ES-I3 (cell line): Measurements from ENCODE around the gene SELENOM.
A peak's percentile ranks its signal among the peaks of the same experiment; 100 is the strongest.
"Not testable (repeated sequence)": the region's sequence is repeated elsewhere in the genome, so short reads cannot be mapped to it uniquely, and the experiment has no call there.

Source experiments
- H3K36me3 ChIP-seq: 2 replicates; pipeline ENCODE4 v1.6.1; 2013; ENCODE audit warnings: mild to moderate bottlenecking, low read length, control low read depth, moderate library complexity; ENCODE audit not compliant: insufficient read depth
- H3K4me1 ChIP-seq: 2 replicates; pipeline ENCODE4 v1.6.1; 2013; ENCODE audit warnings: mild to moderate bottlenecking, control low read depth, low read length; ENCODE audit not compliant: insufficient read depth
- H3K9ac ChIP-seq: 2 replicates; pipeline ENCODE4 v1.6.1; 2013; ENCODE audit warnings: low read depth, mild to moderate bottlenecking, low read length, moderate library complexity
- H3K9me3 ChIP-seq: 2 replicates; pipeline ENCODE4 v1.6.1; 2013; ENCODE audit warnings: mild to moderate bottlenecking, low read length, moderate library complexity; ENCODE audit not compliant: control insufficient read depth, insufficient read depth

Gene SELENOM

GRCh38 chr22:31077681-31078080, 29.7 kb downstream of the SELENOM start:
- no peaks in the 10 kb centered on the region for H3K36me3 ChIP-seq
- no peak overlapping the region for H3K9ac ChIP-seq
- H3K4me1 ChIP-seq: peaks cover 5% of the 10 kb centered on the region
- H3K9me3 ChIP-seq: no peaks in the 10 kb centered on the region

GRCh38 chr22:31075961-31076360, 31.4 kb downstream of the SELENOM start:
- no peaks in the 10 kb centered on the region for H3K9me3 ChIP-seq
- no peak overlapping the region for H3K9ac ChIP-seq
- no peaks in the 10 kb centered on the region; the same call in 1 of the 2 replicates for H3K4me1 ChIP-seq

GRCh38 chr22:31073545-31074145, 33.7 kb downstream of the SELENOM start:
- not testable (repeated sequence) for H3K36me3 ChIP-seq, H3K4me1 ChIP-seq, H3K9me3 ChIP-seq, H3K9ac ChIP-seq

More at GRCh38 chr22:31075961-31076360, 31.4 kb downstream of the SELENOM start:
- no peaks in the 10 kb centered on the region for H3K36me3 ChIP-seq

- not testable (repeated sequence) for H3K36me3 ChIP-seq, H3K4me1 ChIP-seq, H3K9ac ChIP-seq, H3K9me3 ChIP-seq
Observed at GRCh38 chr22:31073125-31073524, 34.2 kb downstream of the SELENOM start.

- not testable (repeated sequence) for H3K4me1 ChIP-seq, H3K36me3 ChIP-seq, H3K9ac ChIP-seq, H3K9me3 ChIP-seq
Observed at GRCh38 chr22:31069691-31070314, 37.6 kb downstream of the SELENOM start.

- H3K36me3 ChIP-seq: no peaks in the 10 kb centered on the region
- H3K9ac ChIP-seq: no peak overlapping the region
- H3K4me1 ChIP-seq: no peaks in the 10 kb centered on the region; the same call in 1 of the 2 replicates
- no peaks in the 10 kb centered on the region for H3K9me3 ChIP-seq
Observed at GRCh38 chr22:31068970-31069369, 38.4 kb downstream of the SELENOM start.

- H3K9ac ChIP-seq: peak overlapping the region; percentile 16; the same call in 1 of the 2 replicates
- no peaks in the 10 kb centered on the region for H3K36me3 ChIP-seq
- H3K4me1 ChIP-seq: no peaks in the 10 kb centered on the region; the same call in 1 of the 2 replicates
- H3K9me3 ChIP-seq: no peaks in the 10 kb centered on the region
Observed at GRCh38 chr22:31064369-31064768, 43.0 kb downstream of the SELENOM start.

- no peaks in the 10 kb centered on the region for H3K4me1 ChIP-seq
- no peak overlapping the region for H3K9ac ChIP-seq
- H3K36me3 ChIP-seq: no peaks in the 10 kb centered on the region
- no peaks in the 10 kb centered on the region for H3K9me3 ChIP-seq
Observed at GRCh38 chr22:31062566-31063230, 44.7 kb downstream of the SELENOM start.

GRCh38 chr22:31059663-31060062, 47.7 kb downstream of the SELENOM start:
- H3K9ac ChIP-seq, H3K9me3 ChIP-seq, H3K36me3 ChIP-seq: not testable (repeated sequence)
- H3K4me1 ChIP-seq: peaks cover 14% of the 10 kb centered on the region; the same call in 1 of the 2 replicates

- Histone ChIP-seq H3K9ac (no peak overlapping the region), H3K9me3 (no peaks in the 10 kb centered on the region), H3K36me3 (no peaks in the 10 kb centered on the region), H3K4me1 (peaks cover 14% of the 10 kb centered on the region; the same call in 1 of the 2 replicates)
Observed at GRCh38 chr22:31056986-31057599, 50.3 kb downstream of the SELENOM start.

- Histone ChIP-seq H3K4me1 (peaks cover 14% of the 10 kb centered on the region; the same call in 1 of the 2 replicates), H3K9ac (no peak overlapping the region)
Observed at GRCh38 chr22:31055635-31056159, 51.7 kb downstream of the SELENOM start.

GRCh38 chr22:31055117-31055634, 52.2 kb downstream of the SELENOM start:
- Histone ChIP-seq H3K9ac (no peak overlapping the region), H3K9me3 (no peaks in the 10 kb centered on the region), H3K4me1 (peaks cover 14% of the 10 kb centered on the region; the same call in 1 of the 2 replicates), H3K36me3 (no peaks in the 10 kb centered on the region)

More at GRCh38 chr22:31055635-31056159, 51.7 kb downstream of the SELENOM start:
- no peaks in the 10 kb centered on the region for H3K36me3 ChIP-seq
- H3K9me3 ChIP-seq: no peaks in the 10 kb centered on the region
